Measurements from ENCODE around the gene VWA7. TPM values are rescaled to one million over a fixed set of nuclear protein-coding genes. Genes with fewer than 3 reads are reported as not detected.

The VWA7 gene
- polyA plus RNA-seq, 1 of the 3 experiments (the other 2 are of a cell fraction): 0.56 TPM

- TF ChIP-seq RAD21 (IDR thresholded peaks at IDR 0.05; ENCODE audit: low read length): no peak
- TF ChIP-seq FOXJ3 (CRISPR knock-in tag; IDR thresholded peaks at IDR 0.05): no peak
- no peak for TF ChIP-seq FOSL2 (IDR thresholded peaks at IDR 0.05; ENCODE audit: borderline replicate concordance, low read depth)
- TF ChIP-seq POLR2AphosphoS5 (IDR thresholded peaks at IDR 0.05; ENCODE audit: low read depth, low read length): no peak
- no peaks in the 10 kb centered on the region for H4K20me1 ChIP-seq (ENCODE audit: insufficient read depth)
- H3K4me1 ChIP-seq (ENCODE audit: control insufficient read depth in 1 of 2, insufficient read depth in 2 of 2, low read depth in 1 of 2, low read length in 1 of 2): no peaks in the 10 kb centered on the region
- no peak for DNase-seq
- no peak overlapping the region for H3K4me2 ChIP-seq
- ChIA-PET POLR2A (interaction anchor here (1.0 kb wide), 1 partner anchor 111 kb away, joined by 3 read pairs; no protein-coding TSS in a partner anchor), CTCF (interaction anchor here (0.6 to 0.9 kb wide), 2 partner anchors 11 to 71 kb away, joined by 3 to 4 read pairs; partner anchors contain the start of gene DDAH2)
- peaks cover 3% of the 10 kb centered on the region for H3F3A ChIP-seq (replicated peaks; ENCODE audit: insufficient read depth)
- H3K9me3 ChIP-seq: no peaks in the 10 kb centered on the region
- H3K79me2 ChIP-seq (ENCODE audit: insufficient read depth): no peaks in the 10 kb centered on the region
- H3K9me2 ChIP-seq: no peaks in the 10 kb centered on the region
- WGBS (ENCODE audit: low lambda C conversion rate): 40% methylated on average over 2 of the region's 6 CpGs
- no peak overlapping the region for H3K9ac ChIP-seq
- H3K36me3 ChIP-seq (replicated peaks in 1 of 2; ENCODE audit: control insufficient read depth in 1 of 2, insufficient read depth in 2 of 2, low read length in 1 of 2): no peaks in the 10 kb centered on the region
- no peak overlapping the region for H3K4me3 ChIP-seq (ENCODE audit: low read depth in 2 of 2, low read length in 1 of 2)
- H2AFZ ChIP-seq (ENCODE audit: low read depth): no peak overlapping the region
- H3K27ac ChIP-seq (ENCODE audit: low read depth in 2 of 2, low read length in 1 of 2): no peak overlapping the region
- no peaks in the 10 kb centered on the region for H3K27me3 ChIP-seq (ENCODE audit: insufficient read depth)
Observed at GRCh38 chr6:31719001-31719400, 58.1 kb downstream of the VWA7 start.

- WGBS (ENCODE audit: low lambda C conversion rate): no CpG with 5 or more reads among the region's 1 CpG
Observed at GRCh38 chr6:31718265-31718664, 58.9 kb downstream of the VWA7 start.

GRCh38 chr6:31717499-31718222, 59.5 kb downstream of the VWA7 start:
- 81% methylated on average over 10 of the region's 10 CpGs for WGBS (ENCODE audit: low lambda C conversion rate)
- Histone ChIP-seq H3K79me2 (ENCODE audit: insufficient read depth) (no peaks in the 10 kb centered on the region), H3K4me1 (ENCODE audit: control insufficient read depth in 1 of 2, insufficient read depth in 2 of 2, low read depth in 1 of 2, low read length in 1 of 2) (no peaks in the 10 kb centered on the region), H3K9me3 (no peaks in the 10 kb centered on the region), H3F3A (replicated peaks; ENCODE audit: insufficient read depth) (peaks cover 3% of the 10 kb centered on the region), H3K27ac (ENCODE audit: low read depth in 2 of 2, low read length in 1 of 2) (no peak overlapping the region), H3K9ac (no peak overlapping the region), H4K20me1 (ENCODE audit: insufficient read depth) (no peaks in the 10 kb centered on the region), H3K4me2 (no peak overlapping the region), H3K27me3 (ENCODE audit: insufficient read depth) (no peaks in the 10 kb centered on the region), H3K36me3 (replicated peaks in 1 of 2; ENCODE audit: control insufficient read depth in 1 of 2, insufficient read depth in 2 of 2, low read length in 1 of 2) (no peaks in the 10 kb centered on the region), H2AFZ (ENCODE audit: low read depth) (no peak overlapping the region), H3K4me3 (ENCODE audit: low read depth in 2 of 2, low read length in 1 of 2) (no peak overlapping the region), H3K9me2 (no peaks in the 10 kb centered on the region)
- TF ChIP-seq NFIC (IDR thresholded peaks at IDR 0.05; ENCODE audit: borderline replicate concordance) (no peak), JUND (IDR thresholded peaks at IDR 0.05) (no peak), POLR2AphosphoS5 (IDR thresholded peaks at IDR 0.05; ENCODE audit: low read depth, low read length) (no peak), USF2 (IDR thresholded peaks at IDR 0.05; ENCODE audit: borderline replicate concordance, low read depth, low read length) (no peak), REST (IDR thresholded peaks at IDR 0.05; ENCODE audit: low read depth, low read length) (no peak)
- ChIA-PET CTCF (interaction anchor here (0.9 kb wide), 1 partner anchor 12 kb away, joined by 3 read pairs; no protein-coding TSS in a partner anchor), POLR2A (no interaction called here)
- no peak for DNase-seq

More at GRCh38 chr6:31718265-31718664, 58.9 kb downstream of the VWA7 start:
- no peaks in the 10 kb centered on the region for H4K20me1 ChIP-seq (ENCODE audit: insufficient read depth)
- H3K9me2 ChIP-seq: no peaks in the 10 kb centered on the region
- ChIA-PET POLR2A (no interaction called here), CTCF (interaction anchor here (0.6 kb wide), 1 partner anchor 72 kb away, joined by 3 read pairs; no protein-coding TSS in a partner anchor)
- H2AFZ ChIP-seq (ENCODE audit: low read depth): no peak overlapping the region
- H3K27ac ChIP-seq (ENCODE audit: low read depth in 2 of 2, low read length in 1 of 2): no peak overlapping the region
- TF ChIP-seq NRF1 (IDR thresholded peaks at IDR 0.05; ENCODE audit: low read depth, low read length) (no peak), FOXJ3 (CRISPR knock-in tag; IDR thresholded peaks at IDR 0.05) (no peak), RCOR1 (IDR thresholded peaks at IDR 0.05; ENCODE audit: low read length) (no peak), TCF12 (IDR thresholded peaks at IDR 0.05) (no peak), SIN3A (IDR thresholded peaks at IDR 0.05; ENCODE audit: borderline replicate concordance, low read depth, low read length) (no peak)
- no peaks in the 10 kb centered on the region for H3K4me1 ChIP-seq (ENCODE audit: control insufficient read depth in 1 of 2, insufficient read depth in 2 of 2, low read depth in 1 of 2, low read length in 1 of 2)
- no peak overlapping the region for H3K4me2 ChIP-seq
- H3K9ac ChIP-seq: no peak overlapping the region
- no peaks in the 10 kb centered on the region for H3K79me2 ChIP-seq (ENCODE audit: insufficient read depth)
- DNase-seq: no peak
- no peaks in the 10 kb centered on the region for H3K9me3 ChIP-seq
- H3K27me3 ChIP-seq (ENCODE audit: insufficient read depth): no peaks in the 10 kb centered on the region
- H3K36me3 ChIP-seq (replicated peaks in 1 of 2; ENCODE audit: control insufficient read depth in 1 of 2, insufficient read depth in 2 of 2, low read length in 1 of 2): no peaks in the 10 kb centered on the region
- peaks cover 3% of the 10 kb centered on the region for H3F3A ChIP-seq (replicated peaks; ENCODE audit: insufficient read depth)
- no peak overlapping the region for H3K4me3 ChIP-seq (ENCODE audit: low read depth in 2 of 2, low read length in 1 of 2)

Measured in SK-N-SH (cell line).